Stomach (tissue), 9 donors: ENCODE data around the gene KIF4B. TPM values are rescaled to one million over a fixed set of nuclear protein-coding genes. Genes with fewer than 3 reads are reported as not detected.

ENCODE experiments used
- DNase-seq, 2 donors: peaks; one replicate each; pipeline versions ENCODE4 v3.0.0 to v3.0.0-alpha.2; 2013 to 2019
- H3K27ac ChIP-seq, 5 donors: fragments of 200-600 bp in 4 of 5; sonication (generic) in 4 of 5; one replicate each; pipeline ENCODE4 v1.5.1; 2013 to 2019; ENCODE audit warnings: mild to moderate bottlenecking in 1 of 5, moderate library complexity in 1 of 5
- H3K27me3 ChIP-seq, 3 donors: fragments of 200-600 bp; sonication (generic); one replicate each; pipeline ENCODE4 v1.5.1; 2017 to 2019; ENCODE audit warnings: mixed run types in 1 of 3
- H3K36me3 ChIP-seq, 4 donors: fragments of 200-600 bp; sonication (generic); 1 replicate in 3 of 4; 2 replicates in 1 of 4; pipeline ENCODE4 v1.5.1; 2016 to 2019
- H3K4me1 ChIP-seq, 4 donors: fragments of 200-600 bp; sonication (generic); one replicate each; pipeline ENCODE4 v1.5.1; 2016 to 2019
- H3K4me3 ChIP-seq, 4 donors: fragments of 200-600 bp; sonication (generic) in 3 of 4; one replicate each; pipeline ENCODE4 v1.5.1; 2016 to 2019; ENCODE audit warnings: mild to moderate bottlenecking in 1 of 4
- H3K9me3 ChIP-seq, 4 donors: fragments of 200-600 bp; sonication (generic); one replicate each; pipeline ENCODE4 v1.5.1; 2016 to 2019
- EP300 ChIP-seq: sonication (generic); formaldehyde crosslinking; IDR thresholded peaks from one replicate; pipeline ENCODE4 v1.6.1; 2017; ENCODE audit warnings: antibody characterized with exemption
- POLR2A ChIP-seq, 4 donors: fragments of 450-650 bp; IDR thresholded peaks; one replicate each; pipeline ENCODE4 v1.6.1; 2016; ENCODE audit warnings: antibody characterized with exemption in 4 of 4, control low read depth in 2 of 4, mild to moderate bottlenecking in 1 of 4, moderate library complexity in 1 of 4
- POLR2AphosphoS5 ChIP-seq, 3 donors: sonication (generic); formaldehyde crosslinking; IDR thresholded peaks; one replicate each; pipeline ENCODE4 v1.6.1; 2016; ENCODE audit warnings: antibody characterized with exemption in 3 of 3
- WGBS, 5 donors: extraction: QIAGEN DNeasy Blood & Tissue Kit in 3 of 5; methylation state at CpG; one replicate each; pipeline versions ENCODE4 v1.1.5 to v1.1.7; 2013 to 2018; 5-methylcytosine and 5-hydroxymethylcytosine counted together
- intact Hi-C: fragments of 100-400 bp; cut with DNase I; formaldehyde crosslinking; loops from one replicate; pipeline ENCODE4 v1.15.1; 2023; ENCODE audit warnings: low total_unique reads
- polyA plus RNA-seq, 3 donors: library from polyadenylated mRNA; stranded (reverse); fragments of 200-250 nt; gene quantifications; one replicate each; pipeline ENCODE4 v1.2.3, GENCODE V29; 2013
- total RNA-seq, 5 donors: library from RNA; depleted of rRNA; stranded (reverse); fragments of >200 nt; gene quantifications; one replicate each; pipeline versions ENCODE4 v1.1.0 to v1.2.3, GENCODE V29; 2014 to 2016
- TF ChIP-seq, protein P1 (sequence below), 7 experiments: fragments of 450-650 bp in 4 of 7; fragments of 200-600 bp in 3 of 7; sonication (generic) in 3 of 7; IDR thresholded peaks; one replicate each; pipeline ENCODE4 v1.5.1; 2016 to 2019; ENCODE audit warnings: antibody characterized with exemption in 7 of 7, control low read depth in 2 of 7, mild to moderate bottlenecking in 1 of 7
- donor health status: healthy with polysubstance abuse.
- donor health status: Bipolar disorder and iron deficiency.
- donor health status: healthy.

The KIF4B gene
- total and polyA plus RNA-seq, 8 donors = 0.18 TPM; not detected in 7

DNA sequence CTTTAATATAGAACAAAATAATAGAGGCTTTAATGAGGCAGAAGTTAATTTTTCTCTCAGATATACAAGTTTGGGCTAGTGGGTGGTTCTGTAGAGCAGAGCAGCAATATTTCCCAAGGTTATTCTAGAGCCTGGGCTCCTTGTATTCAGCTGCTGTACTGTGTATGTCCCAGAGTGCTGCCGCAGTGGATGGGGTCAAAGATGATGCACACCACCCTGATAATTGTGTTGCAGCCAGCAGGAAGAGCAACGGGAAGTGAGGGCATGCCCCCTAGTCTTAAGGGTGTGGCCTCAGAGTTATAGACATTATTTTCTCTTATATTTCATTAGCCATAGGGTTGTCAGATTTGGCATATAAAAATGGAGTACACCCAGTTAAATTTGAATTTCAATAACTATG lies 23.9 kb upstream of the KIF4B start:
- intact Hi-C loops = no loop called here

GRCh38 chr5:154993461-154993860 lies 20.1 kb upstream of the KIF4B start:
- WGBS, 5 donors = 48 to 80% (median 64%) methylated on average over 2 of the region's 2 CpGs
- H3K27ac ChIP-seq = no peak overlapping the region
- H3K27me3 ChIP-seq = peaks cover 0 to 6% (median 0%) of the 10 kb centered on the region in 3 donors
- intact Hi-C loops = no loop called here
- DNase-seq = no peak
- no peaks in the 10 kb centered on the region for H3K9me3 ChIP-seq
- no peaks in the 10 kb centered on the region for H3K36me3 ChIP-seq
- TF ChIP-seq POLR2AphosphoS5 (IDR thresholded peaks at IDR 0.05) (no peak), EP300 (no peak), POLR2A (IDR thresholded peaks at IDR 0.05) (no peak)
- TF ChIP-seq, protein P1, sequence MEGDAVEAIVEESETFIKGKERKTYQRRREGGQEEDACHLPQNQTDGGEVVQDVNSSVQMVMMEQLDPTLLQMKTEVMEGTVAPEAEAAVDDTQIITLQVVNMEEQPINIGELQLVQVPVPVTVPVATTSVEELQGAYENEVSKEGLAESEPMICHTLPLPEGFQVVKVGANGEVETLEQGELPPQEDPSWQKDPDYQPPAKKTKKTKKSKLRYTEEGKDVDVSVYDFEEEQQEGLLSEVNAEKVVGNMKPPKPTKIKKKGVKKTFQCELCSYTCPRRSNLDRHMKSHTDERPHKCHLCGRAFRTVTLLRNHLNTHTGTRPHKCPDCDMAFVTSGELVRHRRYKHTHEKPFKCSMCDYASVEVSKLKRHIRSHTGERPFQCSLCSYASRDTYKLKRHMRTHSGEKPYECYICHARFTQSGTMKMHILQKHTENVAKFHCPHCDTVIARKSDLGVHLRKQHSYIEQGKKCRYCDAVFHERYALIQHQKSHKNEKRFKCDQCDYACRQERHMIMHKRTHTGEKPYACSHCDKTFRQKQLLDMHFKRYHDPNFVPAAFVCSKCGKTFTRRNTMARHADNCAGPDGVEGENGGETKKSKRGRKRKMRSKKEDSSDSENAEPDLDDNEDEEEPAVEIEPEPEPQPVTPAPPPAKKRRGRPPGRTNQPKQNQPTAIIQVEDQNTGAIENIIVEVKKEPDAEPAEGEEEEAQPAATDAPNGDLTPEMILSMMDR (IDR thresholded peaks at IDR 0.05) = no peak
- no peaks in the 10 kb centered on the region for H3K4me1 ChIP-seq
- no peak overlapping the region for H3K4me3 ChIP-seq

More for the DNA sequence above, 23.9 kb upstream of the KIF4B start:
- H3K27ac ChIP-seq = no peak overlapping the region
- H3K4me3 ChIP-seq = no peak overlapping the region
- no peak for DNase-seq
- WGBS, 5 donors = 42 to 60% (median 49%) methylated on average over 2 of the region's 2 CpGs
- H3K27me3 ChIP-seq = no peaks in the 10 kb centered on the region
- no peaks in the 10 kb centered on the region for H3K4me1 ChIP-seq
- H3K9me3 ChIP-seq = no peaks in the 10 kb centered on the region
- H3K36me3 ChIP-seq = no peaks in the 10 kb centered on the region
- no peak for TF ChIP-seq POLR2AphosphoS5 (IDR thresholded peaks at IDR 0.05)

- intact Hi-C loops = no loop called here
- H3K4me1 ChIP-seq = no peaks in the 10 kb centered on the region
- H3K27me3 ChIP-seq = peaks cover 0 to 6% (median 0%) of the 10 kb centered on the region in 3 donors
- H3K4me3 ChIP-seq = no peak overlapping the region
- no peaks in the 10 kb centered on the region for H3K36me3 ChIP-seq
- TF ChIP-seq POLR2A (IDR thresholded peaks at IDR 0.05) = no peak
- TF ChIP-seq, protein P1 (IDR thresholded peaks at IDR 0.05) = no peak
- no peak for TF ChIP-seq POLR2AphosphoS5 (IDR thresholded peaks at IDR 0.05)
- no peak for TF ChIP-seq EP300
- no peak for DNase-seq
- no peak overlapping the region for H3K27ac ChIP-seq
- WGBS, 5 donors = 55 to 77% (median 58%) methylated on average over 4 of the region's 4 CpGs
- H3K9me3 ChIP-seq = no peaks in the 10 kb centered on the region
Measured at GRCh38 chr5:154995679-154996078, 17.9 kb upstream of the KIF4B start.

- DNase-seq = no peak
- Histone ChIP-seq H3K27ac (no peak overlapping the region), H3K9me3 (no peaks in the 10 kb centered on the region), H3K4me1 (no peaks in the 10 kb centered on the region), H3K36me3 (no peaks in the 10 kb centered on the region), H3K4me3 (no peak overlapping the region), H3K27me3 (peaks cover 0 to 6% (median 0%) of the 10 kb centered on the region in 3 donors)
- WGBS, 5 donors = 50 to 82% (median 73%) methylated on average over 5 of the region's 5 CpGs
- intact Hi-C loops = no loop called here
- TF ChIP-seq POLR2A (IDR thresholded peaks at IDR 0.05) (no peak), EP300 (no peak), POLR2AphosphoS5 (IDR thresholded peaks at IDR 0.05) (no peak)
- TF ChIP-seq, protein P1 (IDR thresholded peaks at IDR 0.05) = no peak
Measured at GRCh38 chr5:154997746-154998145, 15.8 kb upstream of the KIF4B start.

DNA sequence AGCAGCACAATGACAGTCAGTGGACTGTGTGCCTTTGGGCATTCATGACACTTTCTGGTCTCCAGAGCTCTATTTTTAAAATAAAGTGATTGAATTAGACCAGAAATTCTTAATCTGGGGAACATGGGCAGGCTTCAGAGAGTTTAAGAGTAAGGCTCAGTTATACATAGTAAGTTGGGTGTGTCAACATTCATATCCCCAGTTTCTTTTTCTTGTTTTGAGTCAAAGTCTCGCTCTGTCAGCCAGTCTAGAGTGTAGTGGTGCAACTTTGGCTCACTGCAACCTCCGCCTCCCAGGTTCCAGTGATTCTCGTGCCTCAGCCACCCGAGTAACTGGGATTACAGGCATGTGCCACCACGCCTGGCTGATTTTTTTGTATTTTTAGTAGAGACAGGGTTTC lies 13.7 kb upstream of the KIF4B start:
- Histone ChIP-seq H3K4me1 (no peaks in the 10 kb centered on the region), H3K27me3 (peaks cover 0 to 6% (median 0%) of the 10 kb centered on the region in 3 donors), H3K4me3 (no peak overlapping the region), H3K9me3 (no peaks in the 10 kb centered on the region), H3K27ac (no peak overlapping the region), H3K36me3 (no peaks in the 10 kb centered on the region)
- intact Hi-C loops = no loop called here
- DNase-seq = no peak
- 75 to 92% (median 86%) methylated on average over 5 of the region's 5 CpGs for WGBS, 5 donors
- TF ChIP-seq POLR2A (IDR thresholded peaks at IDR 0.05) (no peak), POLR2AphosphoS5 (IDR thresholded peaks at IDR 0.05) (no peak), EP300 (no peak)
- TF ChIP-seq, protein P1 (IDR thresholded peaks at IDR 0.05) = no peak
